ENCODE data around the gene GTF2F2. TPM values are rescaled to one million over a fixed set of nuclear protein-coding genes. Genes with fewer than 3 reads are reported as not detected.

GTF2F2 gene
- total RNA-seq, 1 donor from 2014 or later, result 18.9 TPM

GRCh38 chr13:45299194-45299593, 178.9 kb downstream of the GTF2F2 start:
- TF ChIP-seq CTCF (IDR thresholded peaks at IDR 0.05) (no peak), POLR2AphosphoS5 (IDR thresholded peaks at IDR 0.05; ENCODE audit: insufficient read depth in 1 of 2, low read depth in 1 of 2) (no peak), POLR2A (IDR thresholded peaks at IDR 0.05) (no peak)
- intact Hi-C loops (cut with DNase I), result no loop called here
- H3K4me1 ChIP-seq, result no peaks in the 10 kb centered on the region
- no peak overlapping the region for H3K4me3 ChIP-seq
- H3K27me3 ChIP-seq, result no peaks in the 10 kb centered on the region
- H3K9me3 ChIP-seq, result no peaks in the 10 kb centered on the region
- H3K36me3 ChIP-seq, result no peaks in the 10 kb centered on the region
- no peak for DNase-seq (ENCODE audit: extremely low spot score in 2 of 2)
- H3K27ac ChIP-seq, result no peak overlapping the region

GRCh38 chr13:45300190-45300985, 180.1 kb downstream of the GTF2F2 start:
- intact Hi-C loops (cut with DNase I), result loop anchor here (10.0 kb wide), 1 partner anchor 256 kb away; no protein-coding TSS in a partner anchor
- no peak for DNase-seq (ENCODE audit: extremely low spot score in 2 of 2)
- no peak overlapping the region for H3K4me3 ChIP-seq
- no peak overlapping the region for H3K27ac ChIP-seq
- TF ChIP-seq POLR2A (IDR thresholded peaks at IDR 0.05), result no peak
- no peaks in the 10 kb centered on the region for H3K27me3 ChIP-seq
- no peaks in the 10 kb centered on the region for H3K9me3 ChIP-seq
- H3K36me3 ChIP-seq, result no peaks in the 10 kb centered on the region
- no peaks in the 10 kb centered on the region for H3K4me1 ChIP-seq

GRCh38 chr13:45301263-45301662, 181.0 kb downstream of the GTF2F2 start:
- Histone ChIP-seq H3K27ac (no peak overlapping the region), H3K27me3 (no peaks in the 10 kb centered on the region), H3K4me1 (no peaks in the 10 kb centered on the region), H3K36me3 (no peaks in the 10 kb centered on the region), H3K4me3 (no peak overlapping the region), H3K9me3 (no peaks in the 10 kb centered on the region)
- no peak for DNase-seq (ENCODE audit: extremely low spot score in 2 of 2)
- TF ChIP-seq CTCF (IDR thresholded peaks at IDR 0.05) (no peak), POLR2A (IDR thresholded peaks at IDR 0.05) (no peak)
- intact Hi-C loops (cut with DNase I), result loop anchor here (10.0 kb wide), 1 partner anchor 256 kb away; no protein-coding TSS in a partner anchor

- Histone ChIP-seq H3K36me3 (no peaks in the 10 kb centered on the region), H3K4me3 (no peak overlapping the region), H3K9me3 (no peaks in the 10 kb centered on the region), H3K27ac (no peak overlapping the region), H3K4me1 (no peaks in the 10 kb centered on the region), H3K27me3 (no peaks in the 10 kb centered on the region)
- DNase-seq (ENCODE audit: extremely low spot score in 2 of 2), result no peak
- intact Hi-C loops (cut with DNase I), result loop anchor here (10.0 kb wide), 1 partner anchor 258 kb away; no protein-coding TSS in a partner anchor
- TF ChIP-seq POLR2AphosphoS5 (IDR thresholded peaks at IDR 0.05; ENCODE audit: insufficient read depth in 1 of 2, low read depth in 1 of 2) (no peak), CTCF (IDR thresholded peaks at IDR 0.05) (no peak), POLR2A (IDR thresholded peaks at IDR 0.05) (no peak)
Measured at GRCh38 chr13:45302507-45302906, 182.2 kb downstream of the GTF2F2 start.

- Histone ChIP-seq H3K4me3 (no peak overlapping the region), H3K9me3 (no peaks in the 10 kb centered on the region), H3K36me3 (no peaks in the 10 kb centered on the region), H3K27me3 (no peaks in the 10 kb centered on the region), H3K4me1 (no peaks in the 10 kb centered on the region), H3K27ac (no peak overlapping the region)
- TF ChIP-seq POLR2A (IDR thresholded peaks at IDR 0.05) (no peak), POLR2AphosphoS5 (IDR thresholded peaks at IDR 0.05; ENCODE audit: insufficient read depth in 1 of 2, low read depth in 1 of 2) (no peak), CTCF (IDR thresholded peaks at IDR 0.05) (no peak)
- intact Hi-C loops (cut with DNase I), result loop anchor here (10.0 kb wide), 1 partner anchor 258 kb away; no protein-coding TSS in a partner anchor
- DNase-seq (ENCODE audit: extremely low spot score in 2 of 2), result no peak
Measured at GRCh38 chr13:45303026-45303425, 182.7 kb downstream of the GTF2F2 start.
